Small intestine (tissue), 7 donors: ENCODE data around the gene PXK. TPM values are rescaled to one million over a fixed set of nuclear protein-coding genes. Genes with fewer than 3 reads are reported as not detected.

Source experiments
- DNase-seq, 2 donors: peaks; one replicate each; pipeline versions ENCODE4 v3.0.0 to v3.0.0-alpha.2; 2013
- FAIRE-seq: peaks from 2 replicates; lab custom pipeline; 2012; peaks lifted over from hg19 to GRCh38; lab: Jason Lieb, UNC
- H3K27ac ChIP-seq, 3 donors: one replicate each; pipeline ENCODE4 v1.5.1; 2013; ENCODE audit warnings: low read length in 2 of 3, mild to moderate bottlenecking in 2 of 3, control low read depth in 1 of 3, inconsistent platforms in 1 of 3, low read depth in 1 of 3, moderate library complexity in 1 of 3
- H3K27me3 ChIP-seq, 3 donors: one replicate each; pipeline ENCODE4 v1.6.1; 2013; ENCODE audit warnings: low read length in 3 of 3, inconsistent platforms in 1 of 3; ENCODE audit not compliant: control insufficient read depth in 3 of 3, insufficient read depth in 3 of 3
- H3K36me3 ChIP-seq, 3 donors: one replicate each; pipeline ENCODE4 v1.6.1; 2013; ENCODE audit warnings: low read length in 3 of 3, inconsistent platforms in 1 of 3, low read depth in 1 of 3, mild to moderate bottlenecking in 1 of 3, moderate library complexity in 1 of 3; ENCODE audit not compliant: control insufficient read depth in 3 of 3, insufficient read depth in 2 of 3
- H3K4me1 ChIP-seq, 3 donors: one replicate each; pipeline ENCODE4 v1.6.1; 2013; ENCODE audit warnings: low read length in 2 of 3, inconsistent platforms in 1 of 3, low read depth in 1 of 3, mild to moderate bottlenecking in 1 of 3, moderate library complexity in 1 of 3; ENCODE audit not compliant: control insufficient read depth in 3 of 3, insufficient read depth in 2 of 3
- H3K4me3 ChIP-seq, 3 donors: one replicate each; pipeline ENCODE4 v1.5.1; 2013; ENCODE audit warnings: low read length in 3 of 3, control low read depth in 1 of 3, inconsistent platforms in 1 of 3, low read depth in 1 of 3, mild to moderate bottlenecking in 1 of 3, moderate library complexity in 1 of 3
- H3K9me3 ChIP-seq, 2 donors: one replicate each; pipeline ENCODE4 v1.6.1; 2013; ENCODE audit warnings: low read depth in 1 of 2, low read length in 1 of 2; ENCODE audit not compliant: control insufficient read depth in 2 of 2, insufficient read depth in 1 of 2
- whole genome bisulfite sequencing, 3 donors: extraction: QIAGEN DNeasy Blood & Tissue Kit; methylation state at CpG; one replicate each; pipeline ENCODE4 v1.1.7; 2013; 5-methylcytosine and 5-hydroxymethylcytosine counted together
- polyA plus RNA-seq, 4 donors: library from polyadenylated mRNA; stranded (reverse) in 3 of 4; unstranded in 1 of 4; fragments of 200-250 nt in 3 of 4; fragments of 120-200 nt in 1 of 4; gene quantifications; one replicate each; pipeline versions ENCODE4 v1.2.1 to v1.2.3, GENCODE V29; 2013
- donor health status: healthy with polysubstance abuse.
- donor health status: control.
- donor health status: control.
- donor health status: Bipolar disorder and iron deficiency.
- donor health status: healthy.

PXK gene
- polyA plus RNA-seq, 4 donors = 5.1 to 14.2 (median 9.2) TPM

DNA sequence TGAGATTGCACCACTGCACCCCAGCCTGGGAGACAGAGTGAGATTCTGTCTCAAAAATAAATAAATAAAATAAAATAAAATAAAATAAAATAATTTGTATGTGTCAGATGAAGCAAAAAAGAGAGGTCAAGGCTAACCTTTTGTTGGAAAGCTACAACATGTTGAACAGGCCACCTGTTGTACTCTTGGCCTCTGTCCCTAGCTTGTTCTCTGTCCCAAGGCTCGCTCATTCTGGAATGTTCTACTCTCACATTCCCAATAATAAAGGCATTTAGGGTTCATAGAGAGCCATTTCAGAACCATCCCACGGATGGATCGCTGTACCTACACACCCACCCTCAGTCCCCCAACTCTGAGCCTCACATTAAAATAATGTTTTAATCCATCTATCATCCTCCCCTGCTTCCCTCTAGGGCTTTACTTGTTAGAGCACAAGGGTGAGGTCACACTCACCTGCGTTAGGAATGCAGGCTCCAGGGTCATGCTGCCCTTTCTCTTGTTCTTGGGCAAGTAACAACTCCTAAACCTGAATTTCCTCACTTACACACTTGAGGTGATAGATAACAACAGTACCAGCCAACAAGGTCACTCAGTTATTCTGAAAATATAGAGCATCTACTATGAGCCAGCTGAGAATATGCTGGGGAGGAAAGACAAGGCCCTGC is 134.3 kb downstream of the PXK start:
- FAIRE-seq (no peak), DNase-seq (no peak)
- no peak overlapping the region for H3K27ac ChIP-seq
- no peak overlapping the region for H3K4me3 ChIP-seq
- H3K9me3 ChIP-seq = no peaks in the 10 kb centered on the region
- peaks cover 2 to 29% (median 8%) of the 10 kb centered on the region in 3 donors for H3K4me1 ChIP-seq
- WGBS, 3 donors = 89 to 96% (median 96%) methylated on average over 4 of the region's 4 CpGs
- H3K36me3 ChIP-seq = no peaks in the 10 kb centered on the region
- no peaks in the 10 kb centered on the region for H3K27me3 ChIP-seq

DNA sequence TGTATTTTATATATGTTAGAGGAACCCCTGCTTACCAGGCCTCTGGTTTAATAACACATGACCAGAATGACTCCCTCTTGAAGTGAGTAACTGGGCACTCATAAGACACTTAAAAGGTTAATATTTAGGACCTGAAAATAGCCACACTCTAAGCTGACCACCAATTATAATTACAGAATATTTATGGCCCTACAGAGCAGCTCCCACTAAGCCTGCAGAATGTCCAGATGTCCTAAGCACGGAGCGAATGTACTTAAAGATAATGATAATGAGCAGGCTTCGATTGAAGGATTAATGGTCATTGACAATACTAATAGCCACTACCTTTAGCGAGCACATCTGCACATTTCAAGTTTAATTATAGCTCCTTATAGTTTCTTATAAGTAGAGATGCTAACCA is 136.4 kb downstream of the PXK start:
- 84 to 94% (median 93%) methylated on average over 4 of the region's 4 CpGs for WGBS, 3 donors
- no peak overlapping the region for H3K27ac ChIP-seq
- H3K4me1 ChIP-seq = peaks cover 2 to 24% (median 10%) of the 10 kb centered on the region in 3 donors
- H3K9me3 ChIP-seq = no peaks in the 10 kb centered on the region
- H3K36me3 ChIP-seq = no peaks in the 10 kb centered on the region
- FAIRE-seq (no peak), DNase-seq (no peak)
- no peak overlapping the region for H3K4me3 ChIP-seq
- no peaks in the 10 kb centered on the region for H3K27me3 ChIP-seq

DNA sequence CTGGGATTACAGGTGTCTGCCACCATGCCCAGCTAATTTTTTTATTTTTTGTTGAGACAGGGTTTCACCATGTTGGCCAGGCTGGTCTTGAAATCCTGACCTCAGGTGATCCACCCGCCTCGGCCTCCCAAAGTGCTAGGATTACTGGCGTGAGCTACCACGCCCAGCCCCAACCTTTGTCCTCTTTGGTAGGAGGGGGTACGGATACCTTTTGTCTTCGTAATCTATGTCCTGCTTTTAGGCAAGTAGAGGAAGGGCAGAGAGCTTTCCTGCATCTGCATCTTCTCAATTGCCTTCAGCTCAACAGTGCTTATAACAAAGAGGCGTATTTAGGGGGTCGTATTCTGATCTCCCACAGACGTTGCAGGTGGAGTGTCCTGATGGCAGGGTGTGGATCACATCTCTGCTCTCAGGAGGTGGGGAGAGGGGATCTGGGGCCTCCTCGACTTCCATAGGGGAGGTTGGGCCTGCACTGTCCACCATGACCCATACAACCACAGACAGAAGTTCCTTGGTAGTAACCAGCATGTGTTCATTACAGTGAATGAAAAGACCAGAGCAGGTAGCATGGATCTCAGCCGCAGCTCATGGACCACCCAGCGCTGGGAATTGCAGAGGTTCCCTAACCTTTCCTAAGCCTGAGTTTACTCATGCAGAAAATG is 137.8 kb downstream of the PXK start:
- FAIRE-seq = no peak
- Histone ChIP-seq H3K4me3 (no peak overlapping the region), H3K27me3 (no peaks in the 10 kb centered on the region), H3K27ac (peak overlapping the region in 2 of 3 donors; percentile 53 to 64), H3K9me3 (no peaks in the 10 kb centered on the region), H3K36me3 (no peaks in the 10 kb centered on the region), H3K4me1 (peaks cover 2 to 24% (median 10%) of the 10 kb centered on the region in 3 donors)
- 51 to 76% (median 66%) methylated on average over 12 of the region's 12 CpGs for WGBS, 3 donors
- DNase-seq = no peak

DNA sequence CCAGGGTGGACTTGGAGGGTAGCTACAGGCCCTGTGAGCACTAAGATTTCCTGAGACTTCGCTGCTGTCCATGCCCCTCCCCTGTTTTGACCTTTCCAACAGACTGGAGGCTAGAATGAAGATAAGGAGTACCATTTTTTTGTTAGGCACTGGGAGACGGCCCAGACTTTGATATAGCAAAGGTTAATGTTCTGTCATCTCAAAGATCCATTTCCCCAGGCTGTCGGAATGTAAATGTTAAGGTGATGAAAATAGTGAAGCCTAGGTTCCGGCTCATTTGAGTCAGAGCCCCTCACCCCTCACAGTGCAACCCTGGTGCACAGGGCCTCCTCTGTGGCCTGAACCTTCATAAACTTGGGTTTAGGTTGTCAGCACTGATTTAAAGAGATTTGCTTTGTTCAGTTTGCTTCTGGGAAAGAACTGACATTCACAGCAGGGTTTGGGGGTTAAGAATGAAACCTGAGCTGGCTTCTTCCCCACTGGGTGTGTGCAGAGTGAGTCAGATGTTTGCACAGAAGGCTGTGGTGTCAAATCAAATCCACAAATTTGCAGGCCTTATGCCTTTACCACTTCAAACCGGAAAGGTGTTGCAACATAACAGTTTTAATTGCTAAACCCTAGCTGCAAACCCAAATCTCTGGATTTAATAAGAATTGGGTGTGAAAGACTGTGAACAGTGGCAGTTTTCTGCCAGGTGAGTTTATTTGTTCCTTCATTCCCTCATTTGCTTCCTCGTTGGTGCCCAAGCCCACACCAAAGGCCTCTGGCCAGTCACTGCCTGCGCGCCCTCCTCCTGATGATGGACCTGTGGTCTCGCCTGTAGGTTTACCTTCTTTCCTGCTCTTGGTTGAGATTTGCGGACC is 138.6 kb downstream of the PXK start:
- DNase-seq (peak; percentile 68 to 80), FAIRE-seq (no peak)
- WGBS, 3 donors = 41 to 52% (median 43%) methylated on average over 10 of the region's 10 CpGs
- peak overlapping the region; percentile 53 to 64 (median 54) for H3K27ac ChIP-seq
- no peaks in the 10 kb centered on the region for H3K36me3 ChIP-seq
- no peak overlapping the region for H3K4me3 ChIP-seq
- no peaks in the 10 kb centered on the region for H3K27me3 ChIP-seq
- H3K9me3 ChIP-seq = no peaks in the 10 kb centered on the region
- peaks cover 2 to 24% (median 10%) of the 10 kb centered on the region in 3 donors for H3K4me1 ChIP-seq

DNA sequence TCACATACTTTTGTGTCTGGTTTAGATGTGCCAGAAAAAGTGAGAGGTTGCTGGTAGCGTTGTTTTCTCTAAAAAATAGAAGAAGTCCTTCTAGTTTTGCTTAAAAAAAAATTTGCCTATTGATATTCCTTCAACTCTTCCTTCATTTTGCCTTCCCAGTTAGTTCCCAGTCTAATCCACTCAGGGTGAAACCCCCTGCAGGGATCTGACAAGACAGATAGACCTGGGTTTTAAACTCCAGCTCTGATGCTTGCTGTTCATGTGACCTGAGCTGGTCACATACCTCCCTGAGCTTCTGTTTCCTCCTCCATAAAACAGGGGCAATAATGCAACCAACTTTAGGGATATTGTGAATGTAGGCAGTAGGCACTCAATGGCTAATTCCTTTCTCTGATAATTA is 140.6 kb downstream of the PXK start:
- Histone ChIP-seq H3K27me3 (no peaks in the 10 kb centered on the region), H3K4me3 (no peak overlapping the region), H3K4me1 (peaks cover 2 to 24% (median 10%) of the 10 kb centered on the region in 3 donors), H3K9me3 (no peaks in the 10 kb centered on the region), H3K36me3 (no peaks in the 10 kb centered on the region), H3K27ac (no peak overlapping the region)
- no peak for DNase-seq
- FAIRE-seq = no peak
- 85 to 100% (median 92%) methylated on average over 1 of the region's 1 CpG for WGBS, 3 donors

DNA sequence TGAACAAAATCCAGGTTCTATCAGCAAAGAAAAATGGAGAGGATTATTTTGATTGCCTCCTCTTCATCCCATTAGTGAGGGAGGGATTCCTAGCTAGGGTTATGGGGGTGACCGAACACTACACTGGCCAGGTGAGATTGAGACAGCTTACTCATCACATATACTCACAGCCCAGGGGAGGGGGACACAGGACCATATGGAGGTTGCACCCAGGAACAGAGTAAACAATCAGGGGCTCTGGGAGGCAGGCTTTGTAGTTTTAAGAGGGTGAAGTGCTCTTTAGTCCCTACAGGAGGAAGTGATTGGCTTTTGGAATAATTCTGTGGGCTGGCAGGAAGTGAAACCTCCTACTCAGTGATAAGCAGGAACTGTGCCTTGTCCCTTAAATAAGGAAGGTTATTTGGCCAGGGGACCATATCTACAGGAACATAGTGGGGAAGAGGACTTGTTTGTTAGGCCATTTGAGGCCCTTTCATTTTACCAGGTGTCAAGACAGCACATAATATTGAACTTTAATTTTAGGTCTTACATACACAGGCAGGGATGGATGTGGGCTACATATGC is 141.7 kb downstream of the PXK start:
- H3K27ac ChIP-seq = no peak overlapping the region
- no peaks in the 10 kb centered on the region for H3K27me3 ChIP-seq
- no peak overlapping the region for H3K4me3 ChIP-seq
- no peaks in the 10 kb centered on the region for H3K9me3 ChIP-seq
- FAIRE-seq = no peak
- peaks cover 2 to 24% (median 10%) of the 10 kb centered on the region in 3 donors for H3K4me1 ChIP-seq
- no peak for DNase-seq
- no peaks in the 10 kb centered on the region for H3K36me3 ChIP-seq
- WGBS, 3 donors = 90 to 96% (median 94%) methylated on average over 1 of the region's 1 CpG

DNA sequence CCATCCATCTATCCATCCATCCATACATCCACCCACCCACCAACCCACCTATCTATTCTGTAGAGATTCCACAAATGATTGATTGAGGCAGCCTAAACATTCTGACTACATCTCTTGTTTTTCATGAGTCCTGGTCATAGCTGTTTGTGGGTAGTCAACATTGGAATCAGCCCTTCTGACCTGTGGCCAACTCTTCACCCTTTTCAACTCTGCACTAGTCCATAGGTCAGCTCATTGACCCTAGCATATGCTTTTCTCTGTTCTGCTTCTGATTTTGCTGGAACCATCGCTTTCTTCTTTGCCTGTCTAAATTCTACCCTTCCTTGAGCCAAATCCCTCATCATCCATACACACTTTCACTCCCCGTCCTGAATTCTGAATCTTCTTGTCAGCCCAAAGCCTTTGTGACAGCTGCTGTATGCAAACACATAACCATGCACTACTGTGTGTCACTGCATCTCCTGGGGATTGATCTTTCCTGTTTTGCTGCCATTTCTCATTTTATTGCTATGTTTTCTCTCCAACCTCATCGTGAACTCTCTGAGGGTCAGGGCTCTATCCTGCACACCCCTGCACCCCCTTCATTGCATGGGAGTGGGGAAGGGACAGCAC is 142.4 kb downstream of the PXK start:
- no peaks in the 10 kb centered on the region for H3K27me3 ChIP-seq
- H3K27ac ChIP-seq = no peak overlapping the region
- peaks cover 0 to under 1% of the 10 kb centered on the region in 2 donors for H3K9me3 ChIP-seq
- WGBS, 3 donors = 66 to 82% (median 78%) methylated on average over 3 of the region's 3 CpGs
- peaks cover 2 to 21% (median 10%) of the 10 kb centered on the region in 3 donors for H3K4me1 ChIP-seq
- H3K36me3 ChIP-seq = no peaks in the 10 kb centered on the region
- no peak overlapping the region for H3K4me3 ChIP-seq
- no peak for DNase-seq
- FAIRE-seq = no peak
